ENCODE measurements around the gene CCDC47. TPM values are rescaled to one million over a fixed set of nuclear protein-coding genes. Genes with fewer than 3 reads are reported as not detected.

CCDC47 gene
- total and polyA plus RNA-seq, 2 of the 4 experiments (the other 2 are of a cell fraction) = 45.7 to 62.0 TPM

GRCh38 chr17:63741408-63742173, 31.8 kb downstream of the CCDC47 start, which contains the start of gene STRADA:
TSS of gene STRADA (minus strand) at chr17:63741799. CDS start at chr17:63728369, 13,430 bp downstream.
- Histone ChIP-seq H3K4me3 (ENCODE audit: insufficient read depth, low read depth, low read length) (peak within 1 kb of the TSS; percentile 75), H3K56ac (ENCODE audit: extremely low read depth, insufficient read depth, low read length) (peak within 1 kb of the TSS; percentile 75), H4K5ac (ENCODE audit: low read depth, low read length) (peak within 1 kb of the TSS; percentile 57), H3K4ac (ENCODE audit: low read depth, low read length) (peak within 1 kb of the TSS; percentile 79), H3K23ac (ENCODE audit: low read depth, low read length) (peak within 1 kb of the TSS; percentile 93), H4K20me1 (ENCODE audit: insufficient read depth, low read length) (no peaks in the 10 kb centered on the region; the same call in 1 of the 2 replicates), H3K79me1 (ENCODE audit: low read depth in 1 of 2, low read length in 2 of 2) (peaks cover 8 to 33% of the 10 kb centered on the region in 2 experiments; a peak in 3 of 4 replicates), H3K4me1 (ENCODE audit: control insufficient read depth, insufficient read depth, low read length) (peaks cover 6% of the 10 kb centered on the region), H2BK120ac (ENCODE audit: low read depth, low read length) (no peak within 1 kb of the TSS), H3K18ac (ENCODE audit: low read depth, low read length) (no peak within 1 kb of the TSS; the same call in 1 of the 2 replicates), H3K9me3 (ENCODE audit: control insufficient read depth, insufficient read depth, low read length) (no peaks in the 10 kb centered on the region), H3K9ac (ENCODE audit: low read depth, low read length) (peak within 1 kb of the TSS; percentile 69), H3K36me3 (ENCODE audit: control insufficient read depth, insufficient read depth, low read length) (peaks cover under 1% of the 10 kb centered on the region; the same call in 1 of the 2 replicates), H3K9me1 (ENCODE audit: insufficient read depth, low read length) (peaks cover 6% of the 10 kb centered on the region; the same call in 1 of the 2 replicates), H2AFZ (replicated peaks; ENCODE audit: low read length, poor library complexity) (peak within 1 kb of the TSS; percentile 98), H2BK20ac (ENCODE audit: low read depth, low read length) (no peak within 1 kb of the TSS), H4K91ac (ENCODE audit: insufficient read depth, low read depth, low read length) (peak within 1 kb of the TSS; percentile 9), H3K14ac (replicated peaks; ENCODE audit: low read depth, low read length) (peak within 1 kb of the TSS; percentile 88), H3K27ac (ENCODE audit: insufficient read depth, low read length) (peak within 1 kb of the TSS; percentile 56), H2BK5ac (ENCODE audit: low read depth, low read length, poor library complexity, severe bottlenecking) (peak within 1 kb of the TSS; percentile 47), H3K27me3 (ENCODE audit: control insufficient read depth, insufficient read depth, low read length) (no peaks in the 10 kb centered on the region), H2BK15ac (ENCODE audit: low read depth, low read length) (no peak within 1 kb of the TSS), H2AK5ac (ENCODE audit: low read depth, low read length) (peak within 1 kb of the TSS; percentile 45), H3K4me2 (ENCODE audit: low read depth, low read length) (peak within 1 kb of the TSS; percentile 98), H2AK9ac (replicated peaks; ENCODE audit: low read depth, low read length, poor library complexity) (peak within 1 kb of the TSS; percentile 89), H4K8ac (ENCODE audit: low read depth in 2 of 2, low read length in 2 of 2) (peak within 1 kb of the TSS; percentile 70 to 88)
- intact Hi-C loops (cut with micrococcal nuclease) = no loop called here
- ChIA-PET CTCF (interaction anchor here (1.0 kb wide), 1 partner anchor 25 kb away, joined by 4 read pairs; no protein-coding TSS in a partner anchor), POLR2A (ENCODE audit: unreplicated experiment) (no interaction called here)
- dilution Hi-C loops (cut with HindIII; ENCODE audit: low sequenced_read_pairs, unreplicated experiment) = no loop called here
- in situ Hi-C loops (cut with MboI; ENCODE audit: low sequenced_read_pairs) = no loop called here
- DNase-seq = peak; percentile 95
- peak; percentile 99 for ATAC-seq (ENCODE audit: low read depth)
- 1% methylated on average over 20 of the region's 61 CpGs; no CpG with 5 or more reads in 1 of the 2 experiments for WGBS, 2 experiments (ENCODE audit: extremely low coverage in 2 of 2, insufficient read length in 1 of 2)
- TF ChIP-seq MAZ (IDR thresholded peaks at IDR 0.05; ENCODE audit: borderline replicate concordance, low read depth, low read length) (peak; percentile 93), CEBPB (IDR thresholded peaks at IDR 0.05; ENCODE audit: low read depth, low read length) (no peak), RAD21 (IDR thresholded peaks at IDR 0.05; ENCODE audit: low read length) (no peak), USF2 (IDR thresholded peaks at IDR 0.05; ENCODE audit: low read depth, low read length) (no peak), MXI1 (IDR thresholded peaks at IDR 0.05; ENCODE audit: borderline replicate concordance, low read depth, low read length) (peak; percentile 74; the same call in 1 of the 2 replicates), POLR2A (IDR thresholded peaks at IDR 0.05; ENCODE audit: low read depth, low read length) (peak; percentile 53; the same call in 1 of the 2 replicates)
- BruUV-seq (replicated peaks) = no TSS peak
